ENCODE measurements around the gene CDK15. TPM values are rescaled to one million over a fixed set of nuclear protein-coding genes. Genes with fewer than 3 reads are reported as not detected.

Gene CDK15
- total RNA-seq, 1 experiment from 2014 or later, result not detected

DNA sequence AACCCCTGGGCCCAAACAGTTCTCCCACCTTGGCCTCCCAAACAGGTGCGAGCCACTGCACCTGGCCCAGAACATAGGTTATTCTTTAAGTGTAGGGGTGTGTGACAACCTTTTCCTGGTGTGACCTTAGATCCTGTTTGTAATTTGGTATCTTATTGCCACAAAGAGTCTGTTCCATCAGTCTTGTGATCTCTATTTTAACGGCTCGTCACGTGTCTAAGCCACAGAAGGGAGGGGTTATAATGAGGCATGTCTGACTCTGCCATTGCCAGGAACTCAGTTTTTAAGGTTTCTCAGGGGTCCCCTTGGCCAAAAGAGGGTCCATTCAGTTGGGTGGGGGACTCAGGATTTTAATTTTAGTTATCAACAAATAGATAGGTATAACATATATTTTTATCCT lies 21.2 kb upstream of the CDK15 start:
- TF ChIP-seq POLR2A (IDR thresholded peaks at IDR 0.05; ENCODE audit: borderline replicate concordance, extremely low read depth, insufficient read depth, insufficient read length) (no peak), EZH2 (IDR thresholded peaks at IDR 0.05) (no peak), ELF1 (IDR thresholded peaks at IDR 0.05; ENCODE audit: borderline replicate concordance, low read depth) (no peak), EGR1 (IDR thresholded peaks at IDR 0.05; ENCODE audit: low read depth) (no peak), CEBPB (IDR thresholded peaks at IDR 0.05; ENCODE audit: low read depth) (no peak), CBX3 (IDR thresholded peaks at IDR 0.05; ENCODE audit: low read depth) (no peak), JUND (IDR thresholded peaks at IDR 0.05) (no peak), ZFX (IDR thresholded peaks at IDR 0.05) (no peak), RAD21 (IDR thresholded peaks at IDR 0.05; ENCODE audit: low read depth) (no peak), YY1 (IDR thresholded peaks at IDR 0.05; ENCODE audit: extremely low read depth, insufficient replicate concordance, low read depth, low read length) (no peak)
- TF ChIP-seq, protein P1, sequence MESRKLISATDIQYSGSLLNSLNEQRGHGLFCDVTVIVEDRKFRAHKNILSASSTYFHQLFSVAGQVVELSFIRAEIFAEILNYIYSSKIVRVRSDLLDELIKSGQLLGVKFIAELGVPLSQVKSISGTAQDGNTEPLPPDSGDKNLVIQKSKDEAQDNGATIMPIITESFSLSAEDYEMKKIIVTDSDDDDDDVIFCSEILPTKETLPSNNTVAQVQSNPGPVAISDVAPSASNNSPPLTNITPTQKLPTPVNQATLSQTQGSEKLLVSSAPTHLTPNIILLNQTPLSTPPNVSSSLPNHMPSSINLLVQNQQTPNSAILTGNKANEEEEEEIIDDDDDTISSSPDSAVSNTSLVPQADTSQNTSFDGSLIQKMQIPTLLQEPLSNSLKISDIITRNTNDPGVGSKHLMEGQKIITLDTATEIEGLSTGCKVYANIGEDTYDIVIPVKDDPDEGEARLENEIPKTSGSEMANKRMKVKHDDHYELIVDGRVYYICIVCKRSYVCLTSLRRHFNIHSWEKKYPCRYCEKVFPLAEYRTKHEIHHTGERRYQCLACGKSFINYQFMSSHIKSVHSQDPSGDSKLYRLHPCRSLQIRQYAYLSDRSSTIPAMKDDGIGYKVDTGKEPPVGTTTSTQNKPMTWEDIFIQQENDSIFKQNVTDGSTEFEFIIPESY (IDR thresholded peaks at IDR 0.05; ENCODE audit: extremely low read depth, insufficient replicate concordance, low read length), result no peak
- H3K27me3 ChIP-seq (ENCODE audit: insufficient read depth, low read length), result no peaks in the 10 kb centered on the region
- ChIA-PET CTCF (no interaction called here), RAD21 (ENCODE audit: low non-redundant PET in 1 of 2, low total read pairs in 2 of 2, uncharacterized antibody in 2 of 2, unreplicated experiment in 2 of 2) (no interaction called here), POLR2A (no interaction called here)
- H3K4me1 ChIP-seq (ENCODE audit: control insufficient read depth in 1 of 2, insufficient read depth in 2 of 2, low read length in 2 of 2), result peaks cover 0 to 7% of the 10 kb centered on the region in 2 experiments; a peak in 2 of 4 replicates
- peaks cover 5% of the 10 kb centered on the region for H3K79me2 ChIP-seq (ENCODE audit: insufficient read depth, low read length)
- no peaks in the 10 kb centered on the region for H3K36me3 ChIP-seq (ENCODE audit: control insufficient read depth in 1 of 2, insufficient read depth in 2 of 2, low read length in 2 of 2)
- no peaks in the 10 kb centered on the region for H3K9me2 ChIP-seq (ENCODE audit: insufficient read depth)
- H3K4me2 ChIP-seq (ENCODE audit: low read length), result no peak overlapping the region
- no peaks in the 10 kb centered on the region for H3K9me3 ChIP-seq (ENCODE audit: control insufficient read depth in 1 of 2, insufficient read depth in 1 of 2, low read depth in 1 of 2, low read length in 2 of 2)
- ATAC-seq (no peak), DNase-seq (ENCODE audit: low read depth, low spot score) (no peak)
- no peaks in the 10 kb centered on the region for H4K20me1 ChIP-seq (ENCODE audit: insufficient read depth)
- no TSS peak for BruUV-seq (replicated peaks)
- intact Hi-C loops (cut with micrococcal nuclease), result no loop called here
- H3K27ac ChIP-seq (ENCODE audit: low read depth, low read length), result no peak overlapping the region
- no peak overlapping the region for H2AFZ ChIP-seq (ENCODE audit: low read depth, low read length, poor library complexity, severe bottlenecking)
- no peak overlapping the region for H3K9ac ChIP-seq (ENCODE audit: low read length)
- no peak overlapping the region for H3K4me3 ChIP-seq (replicated peaks in 1 of 2; ENCODE audit: low read depth in 1 of 2, low read length in 2 of 2)

All from HCT116 (cell line).